Measurements from ENCODE around the gene PABPN1L. TPM values are rescaled to one million over a fixed set of nuclear protein-coding genes. Genes with fewer than 3 reads are reported as not detected.

The PABPN1L gene
- total RNA-seq, 1 experiment from 2014 or later = not detected

- H3K27ac ChIP-seq (ENCODE audit: insufficient read length, low read depth, low read length) = no peak overlapping the region
- H3K27ac Mint-ChIP-seq = no peak overlapping the region; a peak in 1 of 7 replicates
- no peaks in the 10 kb centered on the region for H3K27me3 ChIP-seq (ENCODE audit: insufficient read depth, low read length)
- no peak overlapping the region for H3K4me3 Mint-ChIP-seq
- no peak overlapping the region for H2AK5ac ChIP-seq (ENCODE audit: insufficient read length, low read length)
- WGBS (ENCODE audit: extremely low coverage, insufficient read length, low lambda C conversion rate) = no CpG with 5 or more reads among the region's 11 CpGs
- H3K27me3 Mint-ChIP-seq (ENCODE audit: low read depth) = no peaks in the 10 kb centered on the region
- no peaks in the 10 kb centered on the region for H4K20me1 ChIP-seq (ENCODE audit: control insufficient read depth, insufficient read depth, insufficient read length)
- no peaks in the 10 kb centered on the region for H3K9me3 ChIP-seq (ENCODE audit: control insufficient read depth, low read depth, low read length)
- no peak overlapping the region for H2BK5ac ChIP-seq (ENCODE audit: insufficient read length, low read length)
- no peak overlapping the region for H3K4ac ChIP-seq (ENCODE audit: low read depth, low read length)
- TF ChIP-seq CTCF (conservative IDR thresholded peaks at IDR 0.05) = no peak
- H3T11ph ChIP-seq (ENCODE audit: low read length) = no peak overlapping the region
- no peak overlapping the region for H2AFZ ChIP-seq (ENCODE audit: low read length)
- no peak overlapping the region for H2BK12ac ChIP-seq (ENCODE audit: insufficient read length, low read depth, low read length)
- no peak overlapping the region for H3K14ac ChIP-seq (ENCODE audit: insufficient read depth, low read length)
- no peak overlapping the region for H4K8ac ChIP-seq (replicated peaks; ENCODE audit: insufficient read length, low read depth, low read length)
- H2BK15ac ChIP-seq (ENCODE audit: low read depth, low read length) = no peak overlapping the region
- H2BK20ac ChIP-seq (ENCODE audit: low read depth, low read length, poor library complexity, severe bottlenecking) = no peak overlapping the region
- no peaks in the 10 kb centered on the region for H3K4me1 ChIP-seq (ENCODE audit: insufficient read depth, low read length)
- no peak overlapping the region for H4K5ac ChIP-seq (ENCODE audit: insufficient read length, low read depth, low read length)
- no peak overlapping the region for H3K18ac ChIP-seq (ENCODE audit: insufficient read length, low read depth, low read length)
- no peaks in the 10 kb centered on the region for H3K79me1 ChIP-seq (ENCODE audit: insufficient read depth, low read depth, low read length, poor library complexity, severe bottlenecking)
- H3K36me3 Mint-ChIP-seq (ENCODE audit: insufficient read depth in 1 of 3, low read depth in 3 of 3) = peaks cover 4 to 16% (median 13%) of the 10 kb centered on the region in 3 experiments; a peak in 6 of 7 replicates
- H3K4me2 ChIP-seq (ENCODE audit: insufficient read depth, insufficient read length, low read length) = no peak overlapping the region
- no peaks in the 10 kb centered on the region for H3K4me1 Mint-ChIP-seq
- H3K9me3 Mint-ChIP-seq = no peaks in the 10 kb centered on the region
- H2BK120ac ChIP-seq (ENCODE audit: low read depth, low read length, poor library complexity, severe bottlenecking) = no peak overlapping the region
- H3K56ac ChIP-seq (ENCODE audit: insufficient read length, low read depth, low read length) = no peak overlapping the region
- H4K91ac ChIP-seq (ENCODE audit: insufficient read length, low read depth, low read length) = no peak overlapping the region
- H3K9ac ChIP-seq (ENCODE audit: extremely low read depth, insufficient read length, low read length) = no peak overlapping the region
- no peaks in the 10 kb centered on the region for H3K79me2 ChIP-seq (ENCODE audit: insufficient read depth, low read length)
- DNase-seq = no peak
- H3K23ac ChIP-seq (ENCODE audit: insufficient read length, low read depth, low read length) = no peak overlapping the region
- no peaks in the 10 kb centered on the region for H3K23me2 ChIP-seq (ENCODE audit: insufficient read length, low read depth, low read length, poor library complexity, severe bottlenecking)
Observed at GRCh38 chr16:88835383-88835782, 31.1 kb downstream of the PABPN1L start.
